Type B pancreatic cell (in vitro differentiated cells): ENCODE measurements around the gene CMTM3. TPM values are rescaled to one million over a fixed set of nuclear protein-coding genes. Genes with fewer than 3 reads are reported as not detected.
"Not testable (repeated sequence)": the region's sequence is repeated elsewhere in the genome, so short reads cannot be mapped to it uniquely, and the experiment has no call there.

Experiments
- DNase-seq: peaks from one replicate; pipeline ENCODE4 v3.0.0; 2021; ENCODE audit warnings: mixed read lengths; ENCODE audit not compliant: unreplicated experiment; ENCODE audit errors: extremely low spot score
- H3K27ac Mint-ChIP-seq: 2 replicates; pipeline ENCODE4 v1.8.0; 2021; ENCODE audit warnings: mild to moderate bottlenecking, mixed read lengths
- H3K27me3 Mint-ChIP-seq: 2 replicates; pipeline ENCODE4 v1.8.0; 2021; ENCODE audit warnings: mixed read lengths
- H3K36me3 Mint-ChIP-seq: 2 replicates; pipeline ENCODE4 v1.8.0; 2021; ENCODE audit warnings: mixed read lengths
- H3K4me1 Mint-ChIP-seq: one replicate; pipeline ENCODE4 v1.8.0; 2021; ENCODE audit warnings: mixed read lengths; ENCODE audit not compliant: unreplicated experiment
- H3K4me3 Mint-ChIP-seq: 2 replicates; pipeline ENCODE4 v1.8.0; 2021; ENCODE audit warnings: mild to moderate bottlenecking, mixed read lengths
- H3K9me3 Mint-ChIP-seq: 2 replicates; pipeline ENCODE4 v1.8.0; 2021; ENCODE audit warnings: mixed read lengths
- CTCF ChIP-seq: fragments of 200-600 bp; sonication (generic); conservative IDR thresholded peaks from 2 replicates; pipeline ENCODE4 v1.5.0; 2021; ENCODE audit warnings: antibody characterized with exemption, mild to moderate bottlenecking
- total RNA-seq: library from RNA; stranded (reverse); gene quantifications from 2 replicates; pipeline ENCODE4 v1.2.1, GENCODE V29; 2021; ENCODE audit warnings: low replicate concordance

The CMTM3 gene
- total RNA-seq, 1 donor from 2014 or later = 45.2 TPM

- Mint-ChIP-seq H3K4me3 (no peak overlapping the region), H3K36me3 (no peaks in the 10 kb centered on the region), H3K27me3 (no peaks in the 10 kb centered on the region), H3K4me1 (peaks cover 31% of the 10 kb centered on the region), H3K27ac (no peak overlapping the region), H3K9me3 (no peaks in the 10 kb centered on the region)
- TF ChIP-seq CTCF = no peak
- no peak for DNase-seq
Observed at GRCh38 chr16:66658143-66658859, 53.8 kb downstream of the CMTM3 start.

DNA sequence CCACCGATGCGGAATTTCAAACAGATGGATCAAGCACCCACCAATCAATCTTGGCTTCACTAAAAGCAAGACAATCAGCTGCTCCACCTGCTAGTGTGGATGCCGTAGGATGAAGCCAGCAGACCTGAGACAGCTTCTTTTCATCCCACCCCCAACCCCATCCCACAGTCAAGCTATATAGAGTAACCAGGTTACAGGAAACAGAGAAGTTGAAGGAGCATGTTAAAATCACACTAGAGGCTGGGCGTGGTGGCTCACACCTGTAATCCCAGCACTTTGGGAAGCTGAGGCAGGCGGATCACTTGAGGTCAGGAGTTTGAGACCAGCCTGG lies 54.3 kb downstream of the CMTM3 start:
- no peak for DNase-seq
- TF ChIP-seq CTCF = no peak
- Mint-ChIP-seq H3K4me1 (peaks cover 31% of the 10 kb centered on the region), H3K4me3 (no peak overlapping the region), H3K27ac (no peak overlapping the region), H3K9me3 (no peaks in the 10 kb centered on the region), H3K27me3 (no peaks in the 10 kb centered on the region), H3K36me3 (no peaks in the 10 kb centered on the region)

DNA sequence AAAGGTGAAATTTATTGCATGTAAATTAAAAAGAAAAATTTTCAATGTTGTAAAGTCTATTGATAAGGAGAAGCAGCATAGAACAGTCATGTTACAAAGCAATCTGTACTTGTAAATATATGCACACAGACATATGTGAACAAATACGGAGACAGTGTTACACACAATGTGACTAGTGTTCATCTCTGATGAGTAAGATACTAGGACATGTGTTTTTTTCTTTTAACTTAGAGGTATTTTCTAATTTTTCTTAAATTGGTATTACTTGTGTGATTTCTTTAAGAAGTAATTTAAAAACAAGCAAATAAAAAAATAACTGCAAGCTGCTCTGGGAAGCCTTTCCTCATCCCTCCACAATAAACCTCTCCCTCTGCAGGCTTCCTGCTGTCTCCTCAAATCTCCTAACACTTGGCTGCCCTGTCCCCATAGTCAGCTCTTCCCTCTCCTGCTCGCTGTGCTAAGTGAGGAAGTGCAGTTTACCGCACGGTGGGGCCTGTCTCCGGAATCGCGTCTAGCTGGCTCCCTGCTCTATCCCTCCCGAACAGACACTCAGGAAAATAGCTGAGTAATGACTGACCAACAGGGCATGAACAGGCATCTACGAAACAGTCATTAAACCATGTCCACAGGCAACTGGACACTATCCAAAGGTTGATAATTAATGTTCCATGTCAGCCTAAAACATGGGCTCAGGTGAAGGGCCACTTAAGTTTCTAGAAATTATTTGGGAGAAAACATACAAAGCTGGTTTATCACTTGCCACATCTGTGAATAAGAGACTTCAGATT lies 56.1 kb downstream of the CMTM3 start:
- Mint-ChIP-seq H3K9me3 (no peaks in the 10 kb centered on the region), H3K4me1 (peaks cover 31% of the 10 kb centered on the region), H3K4me3 (peak overlapping the region; percentile 68), H3K27ac (peak overlapping the region; percentile 66), H3K27me3 (no peaks in the 10 kb centered on the region), H3K36me3 (no peaks in the 10 kb centered on the region)
- peak; percentile 22 for TF ChIP-seq CTCF
- no peak for DNase-seq

DNA sequence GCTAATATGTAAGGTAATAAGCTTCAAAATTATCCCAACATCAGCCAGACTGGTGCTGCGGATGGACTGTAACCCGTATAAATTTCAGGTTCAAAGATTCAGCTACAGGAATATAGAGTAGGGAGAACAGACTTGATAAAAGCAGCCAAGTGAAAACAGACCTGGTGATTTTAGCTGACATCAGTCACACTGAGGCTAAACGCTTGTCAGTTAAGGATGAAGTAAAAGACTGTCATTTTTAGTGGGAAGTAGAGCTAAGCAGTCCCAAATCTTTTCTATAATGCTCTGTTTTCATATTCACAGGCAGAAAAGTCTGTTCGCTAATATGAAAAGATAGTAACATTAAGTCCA lies 56.7 kb downstream of the CMTM3 start:
- Mint-ChIP-seq H3K27ac (peak overlapping the region; percentile 66), H3K4me1 (peaks cover 31% of the 10 kb centered on the region), H3K27me3 (no peaks in the 10 kb centered on the region), H3K36me3 (no peaks in the 10 kb centered on the region), H3K4me3 (peak overlapping the region; percentile 68), H3K9me3 (no peaks in the 10 kb centered on the region)
- DNase-seq = no peak
- TF ChIP-seq CTCF = no peak

- peaks cover 31% of the 10 kb centered on the region for H3K4me1 Mint-ChIP-seq
- not testable (repeated sequence) for H3K9me3 Mint-ChIP-seq, DNase-seq, H3K36me3 Mint-ChIP-seq, H3K27ac Mint-ChIP-seq, H3K4me3 Mint-ChIP-seq, H3K27me3 Mint-ChIP-seq
Observed at GRCh38 chr16:66661671-66662346, 57.3 kb downstream of the CMTM3 start.
